Measurements from ENCODE around the gene ARHGEF11. TPM values are rescaled to one million over a fixed set of nuclear protein-coding genes. Genes with fewer than 3 reads are reported as not detected.

The ARHGEF11 gene
- total RNA-seq, 1 experiment from 2014 or later, result 55.5 TPM

DNA sequence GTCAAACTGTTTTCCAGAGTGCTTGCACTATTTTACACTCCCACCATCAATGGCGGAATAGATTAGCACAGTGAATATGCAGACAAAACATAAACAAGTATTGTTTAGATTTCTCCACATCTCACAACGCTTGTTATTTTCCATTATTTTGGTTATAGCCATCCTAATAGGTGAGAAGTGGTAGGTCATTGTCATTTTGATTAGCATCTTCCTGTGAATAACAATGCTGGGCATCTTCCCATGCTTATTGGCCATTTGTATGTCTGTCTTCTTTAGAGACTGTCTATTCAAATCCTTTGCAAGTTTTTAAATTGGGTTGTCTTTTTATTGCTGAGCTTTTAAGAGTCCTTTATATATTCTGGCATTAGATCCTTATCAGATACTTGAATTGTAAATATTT lies 70.5 kb downstream of the ARHGEF11 start:
- Histone ChIP-seq H3K36me3 (ENCODE audit: control insufficient read depth, insufficient read depth, low read length) (peaks cover 32% of the 10 kb centered on the region), H3K9me3 (ENCODE audit: control insufficient read depth, insufficient read depth, low read depth, low read length) (no peaks in the 10 kb centered on the region), H3K27ac (ENCODE audit: low read length) (no peak overlapping the region), H3K4me3 (ENCODE audit: low read depth in 2 of 2, low read length in 2 of 2) (no peak overlapping the region), H3K4me1 (ENCODE audit: control insufficient read depth, insufficient read depth, low read length) (no peaks in the 10 kb centered on the region), H3K27me3 (ENCODE audit: control insufficient read depth, insufficient read depth, low read length) (no peaks in the 10 kb centered on the region)
- POLR2A ChIA-PET, result no interaction called here
- no peak for TF ChIP-seq TCF7L2 (IDR thresholded peaks at IDR 0.05; ENCODE audit: low read depth, low read length)
- no peak for TF ChIP-seq SIN3A (IDR thresholded peaks at IDR 0.05; ENCODE audit: borderline replicate concordance, insufficient read depth, low read depth, low read length)
- TF ChIP-seq, protein P1, sequence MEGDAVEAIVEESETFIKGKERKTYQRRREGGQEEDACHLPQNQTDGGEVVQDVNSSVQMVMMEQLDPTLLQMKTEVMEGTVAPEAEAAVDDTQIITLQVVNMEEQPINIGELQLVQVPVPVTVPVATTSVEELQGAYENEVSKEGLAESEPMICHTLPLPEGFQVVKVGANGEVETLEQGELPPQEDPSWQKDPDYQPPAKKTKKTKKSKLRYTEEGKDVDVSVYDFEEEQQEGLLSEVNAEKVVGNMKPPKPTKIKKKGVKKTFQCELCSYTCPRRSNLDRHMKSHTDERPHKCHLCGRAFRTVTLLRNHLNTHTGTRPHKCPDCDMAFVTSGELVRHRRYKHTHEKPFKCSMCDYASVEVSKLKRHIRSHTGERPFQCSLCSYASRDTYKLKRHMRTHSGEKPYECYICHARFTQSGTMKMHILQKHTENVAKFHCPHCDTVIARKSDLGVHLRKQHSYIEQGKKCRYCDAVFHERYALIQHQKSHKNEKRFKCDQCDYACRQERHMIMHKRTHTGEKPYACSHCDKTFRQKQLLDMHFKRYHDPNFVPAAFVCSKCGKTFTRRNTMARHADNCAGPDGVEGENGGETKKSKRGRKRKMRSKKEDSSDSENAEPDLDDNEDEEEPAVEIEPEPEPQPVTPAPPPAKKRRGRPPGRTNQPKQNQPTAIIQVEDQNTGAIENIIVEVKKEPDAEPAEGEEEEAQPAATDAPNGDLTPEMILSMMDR (IDR thresholded peaks at IDR 0.05), result no peak
- TF ChIP-seq, protein P2, sequence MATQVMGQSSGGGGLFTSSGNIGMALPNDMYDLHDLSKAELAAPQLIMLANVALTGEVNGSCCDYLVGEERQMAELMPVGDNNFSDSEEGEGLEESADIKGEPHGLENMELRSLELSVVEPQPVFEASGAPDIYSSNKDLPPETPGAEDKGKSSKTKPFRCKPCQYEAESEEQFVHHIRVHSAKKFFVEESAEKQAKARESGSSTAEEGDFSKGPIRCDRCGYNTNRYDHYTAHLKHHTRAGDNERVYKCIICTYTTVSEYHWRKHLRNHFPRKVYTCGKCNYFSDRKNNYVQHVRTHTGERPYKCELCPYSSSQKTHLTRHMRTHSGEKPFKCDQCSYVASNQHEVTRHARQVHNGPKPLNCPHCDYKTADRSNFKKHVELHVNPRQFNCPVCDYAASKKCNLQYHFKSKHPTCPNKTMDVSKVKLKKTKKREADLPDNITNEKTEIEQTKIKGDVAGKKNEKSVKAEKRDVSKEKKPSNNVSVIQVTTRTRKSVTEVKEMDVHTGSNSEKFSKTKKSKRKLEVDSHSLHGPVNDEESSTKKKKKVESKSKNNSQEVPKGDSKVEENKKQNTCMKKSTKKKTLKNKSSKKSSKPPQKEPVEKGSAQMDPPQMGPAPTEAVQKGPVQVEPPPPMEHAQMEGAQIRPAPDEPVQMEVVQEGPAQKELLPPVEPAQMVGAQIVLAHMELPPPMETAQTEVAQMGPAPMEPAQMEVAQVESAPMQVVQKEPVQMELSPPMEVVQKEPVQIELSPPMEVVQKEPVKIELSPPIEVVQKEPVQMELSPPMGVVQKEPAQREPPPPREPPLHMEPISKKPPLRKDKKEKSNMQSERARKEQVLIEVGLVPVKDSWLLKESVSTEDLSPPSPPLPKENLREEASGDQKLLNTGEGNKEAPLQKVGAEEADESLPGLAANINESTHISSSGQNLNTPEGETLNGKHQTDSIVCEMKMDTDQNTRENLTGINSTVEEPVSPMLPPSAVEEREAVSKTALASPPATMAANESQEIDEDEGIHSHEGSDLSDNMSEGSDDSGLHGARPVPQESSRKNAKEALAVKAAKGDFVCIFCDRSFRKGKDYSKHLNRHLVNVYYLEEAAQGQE (IDR thresholded peaks at IDR 0.05; ENCODE audit: insufficient read depth in 1 of 2, low read depth in 2 of 2, low read length in 1 of 2), result no peak
- TF ChIP-seq POLR2AphosphoS5 (IDR thresholded peaks at IDR 0.05; ENCODE audit: low read depth, low read length), result no peak
- no TSS peak for BruUV-seq (replicated peaks)
- ATAC-seq, result no peak
- CTCF ChIA-PET, result no interaction called here
- no peak for DNase-seq (ENCODE audit: low read depth, low spot score)
- in situ Hi-C loops (cut with HindIII; ENCODE audit: low pct_unique_long_range_greater_than_20kb, low sequenced_read_pairs), result no loop called here
- intact Hi-C loops (cut with micrococcal nuclease; ENCODE audit: unreplicated experiment), result loop anchor here (10.0 kb wide), 1 partner anchor 100 kb away; no protein-coding TSS in a partner anchor

GRCh38 chr1:156973417-156973816 lies 72.1 kb downstream of the ARHGEF11 start:
- H3K4me3 ChIP-seq (ENCODE audit: low read depth in 2 of 2, low read length in 2 of 2), result no peak overlapping the region
- intact Hi-C loops (cut with micrococcal nuclease; ENCODE audit: unreplicated experiment), result loop anchor here (10.0 kb wide), 1 partner anchor 101 kb away; no protein-coding TSS in a partner anchor
- TF ChIP-seq, protein P2 (IDR thresholded peaks at IDR 0.05; ENCODE audit: insufficient read depth in 1 of 2, low read depth in 2 of 2, low read length in 1 of 2), result no peak
- TF ChIP-seq TCF7L2 (IDR thresholded peaks at IDR 0.05; ENCODE audit: low read depth, low read length) (no peak), POLR2AphosphoS5 (IDR thresholded peaks at IDR 0.05; ENCODE audit: low read depth, low read length) (no peak), SIN3A (IDR thresholded peaks at IDR 0.05; ENCODE audit: borderline replicate concordance, insufficient read depth, low read depth, low read length) (no peak)
- TF ChIP-seq, protein P1 (IDR thresholded peaks at IDR 0.05), result no peak
- H3K4me1 ChIP-seq (ENCODE audit: control insufficient read depth, insufficient read depth, low read length), result no peaks in the 10 kb centered on the region
- H3K36me3 ChIP-seq (ENCODE audit: control insufficient read depth, insufficient read depth, low read length), result peaks cover 30% of the 10 kb centered on the region
- ATAC-seq, result no peak
- CTCF ChIA-PET, result no interaction called here
- TSS peak; percentile 37 for BruUV-seq (replicated peaks)
- in situ Hi-C loops (cut with HindIII; ENCODE audit: low pct_unique_long_range_greater_than_20kb, low sequenced_read_pairs), result no loop called here
- no peaks in the 10 kb centered on the region for H3K27me3 ChIP-seq (ENCODE audit: control insufficient read depth, insufficient read depth, low read length)
- POLR2A ChIA-PET, result interaction anchor here (0.6 kb wide), 1 partner anchor 23 kb away, joined by 3 read pairs; no protein-coding TSS in a partner anchor
- DNase-seq (ENCODE audit: low read depth, low spot score), result no peak
- H3K27ac ChIP-seq (ENCODE audit: low read length), result no peak overlapping the region
- no peaks in the 10 kb centered on the region for H3K9me3 ChIP-seq (ENCODE audit: control insufficient read depth, insufficient read depth, low read depth, low read length)
